ENCODE data around the gene NUDT14.

Gene NUDT14

DNA sequence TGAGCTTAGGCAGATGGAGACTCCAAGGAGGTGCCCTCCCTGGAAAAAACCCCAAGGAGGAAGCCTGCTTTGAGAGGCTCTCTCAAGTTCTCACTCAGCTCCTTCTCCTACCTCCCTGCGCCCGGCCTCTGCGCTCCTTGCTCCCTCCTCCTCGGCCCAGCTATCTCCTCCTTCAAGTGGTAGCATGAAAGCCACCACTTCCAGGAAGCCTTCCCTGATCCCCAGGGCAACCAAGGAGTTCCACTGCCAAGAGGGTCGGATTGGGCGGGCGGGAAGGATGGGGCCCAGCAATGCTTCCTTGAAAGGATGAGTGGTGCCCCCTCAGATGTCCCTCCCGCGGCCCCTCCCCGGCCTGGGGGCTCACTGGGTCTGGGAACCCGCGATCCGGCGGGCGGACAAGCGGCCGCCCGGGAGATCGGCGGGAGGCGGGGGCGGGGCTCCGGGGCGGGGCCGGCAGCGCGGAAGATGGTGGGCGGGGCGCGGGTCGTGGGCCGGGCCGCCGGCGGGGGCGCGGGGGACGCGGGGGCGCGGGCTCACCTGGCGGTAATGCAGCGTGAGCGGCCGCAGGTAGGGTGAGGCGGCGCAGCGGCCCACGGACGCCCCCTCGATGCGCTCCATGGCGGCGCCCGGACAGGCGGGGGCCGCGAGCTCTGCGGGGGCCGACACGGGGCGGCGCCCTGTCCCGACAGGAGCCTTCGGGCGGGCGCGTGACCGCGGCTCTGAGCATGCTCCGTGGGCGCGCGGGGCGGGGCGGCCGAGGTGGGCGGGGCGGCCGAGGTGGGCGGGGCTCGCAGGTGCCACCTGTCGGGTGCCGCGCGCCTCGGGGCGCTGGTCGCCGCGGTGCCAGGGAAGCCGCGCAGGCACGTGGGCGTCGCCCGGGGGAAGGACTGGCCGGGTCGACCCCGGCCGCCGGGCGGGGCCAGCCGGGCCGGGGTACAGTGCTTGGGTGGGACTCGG is at the start of gene NUDT14:
NUDT14 (minus strand) TSS at position 721 of the 957 bp plus-strand sequence; CDS start at position 618, 103 bp downstream.
- DNase-seq, result peak; percentile 40

- DNase-seq, result no peak
Observed at GRCh38 chr14:105229099-105229655, 48.1 kb upstream of the NUDT14 start.

- no peak for DNase-seq
Observed at GRCh38 chr14:105228562-105228961, 47.5 kb upstream of the NUDT14 start.

DNA sequence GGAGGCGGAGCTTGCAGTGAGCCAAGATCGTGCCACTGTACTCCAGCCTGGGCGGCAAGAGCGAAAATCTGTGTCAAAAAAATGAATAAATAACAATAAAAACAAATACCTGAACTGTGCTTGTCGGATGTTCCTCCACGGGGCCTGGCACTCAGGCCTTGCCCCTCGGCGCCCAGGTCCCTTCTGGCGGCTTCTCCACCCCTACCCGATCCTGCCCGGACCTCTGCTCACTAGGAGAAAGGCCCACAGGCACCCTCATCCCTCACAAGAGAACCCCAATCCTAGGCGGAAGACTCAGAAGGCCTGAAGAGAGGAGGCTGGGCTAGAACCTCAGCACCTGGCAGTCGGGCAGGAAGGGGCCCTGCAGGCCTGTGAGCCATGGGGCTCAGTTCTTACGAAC is 46.2 kb upstream of the NUDT14 start:
- DNase-seq, result no peak

DNA sequence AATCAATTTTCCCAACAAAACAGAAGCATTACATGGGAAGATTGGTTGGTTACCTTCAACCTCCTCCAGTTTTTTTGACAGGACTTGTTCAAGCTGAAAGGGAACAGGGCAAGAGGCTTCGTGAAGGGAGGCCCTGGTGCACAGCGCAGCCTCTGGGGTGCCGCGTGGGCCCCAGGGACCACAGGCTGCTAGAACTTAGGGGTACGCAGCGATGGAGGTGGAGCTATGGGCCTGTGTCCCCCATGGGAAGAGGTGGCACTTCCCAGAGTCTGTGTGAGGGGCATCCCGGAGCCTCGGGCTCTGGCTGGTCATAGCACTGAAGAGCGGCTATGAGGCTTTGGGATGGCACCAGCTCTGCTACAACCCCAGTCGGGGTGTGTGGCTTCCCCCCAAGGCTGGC is 45.1 kb upstream of the NUDT14 start:
- DNase-seq, result no peak

DNA sequence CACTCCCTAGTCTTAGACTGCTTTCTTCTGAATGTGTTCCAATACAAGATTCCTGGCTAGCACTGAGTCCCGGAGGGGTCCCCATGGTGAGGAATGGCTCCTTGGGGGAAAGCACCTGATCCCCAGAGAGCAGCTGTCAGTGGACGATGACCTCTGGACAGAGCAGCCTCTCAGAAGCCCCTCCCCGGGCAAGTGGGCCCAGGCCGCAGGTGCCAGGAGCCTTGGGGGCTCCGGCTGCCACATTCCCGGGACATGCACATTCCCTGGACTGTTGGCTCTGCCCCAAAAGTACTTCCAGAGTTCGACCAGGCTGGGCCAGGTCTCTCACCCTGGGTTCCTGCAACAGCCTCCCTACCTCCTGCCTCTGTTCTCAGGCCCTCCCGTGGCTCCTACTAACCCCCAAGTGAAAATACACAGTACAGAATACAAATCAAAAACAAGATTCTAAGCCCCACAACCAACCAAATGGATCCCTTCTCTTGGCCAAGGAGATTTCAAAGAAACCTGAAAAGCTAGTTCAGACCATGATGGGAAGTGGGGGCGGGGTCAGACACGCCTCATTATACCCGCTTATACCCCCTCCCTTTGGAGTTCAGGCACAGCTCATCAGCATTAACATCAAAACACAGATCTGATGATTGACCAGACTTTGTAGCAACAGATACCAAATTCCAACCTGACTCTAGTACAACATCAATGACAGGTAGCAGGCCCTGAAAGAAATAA is 43.9 kb upstream of the NUDT14 start:
- no peak for DNase-seq

DNA sequence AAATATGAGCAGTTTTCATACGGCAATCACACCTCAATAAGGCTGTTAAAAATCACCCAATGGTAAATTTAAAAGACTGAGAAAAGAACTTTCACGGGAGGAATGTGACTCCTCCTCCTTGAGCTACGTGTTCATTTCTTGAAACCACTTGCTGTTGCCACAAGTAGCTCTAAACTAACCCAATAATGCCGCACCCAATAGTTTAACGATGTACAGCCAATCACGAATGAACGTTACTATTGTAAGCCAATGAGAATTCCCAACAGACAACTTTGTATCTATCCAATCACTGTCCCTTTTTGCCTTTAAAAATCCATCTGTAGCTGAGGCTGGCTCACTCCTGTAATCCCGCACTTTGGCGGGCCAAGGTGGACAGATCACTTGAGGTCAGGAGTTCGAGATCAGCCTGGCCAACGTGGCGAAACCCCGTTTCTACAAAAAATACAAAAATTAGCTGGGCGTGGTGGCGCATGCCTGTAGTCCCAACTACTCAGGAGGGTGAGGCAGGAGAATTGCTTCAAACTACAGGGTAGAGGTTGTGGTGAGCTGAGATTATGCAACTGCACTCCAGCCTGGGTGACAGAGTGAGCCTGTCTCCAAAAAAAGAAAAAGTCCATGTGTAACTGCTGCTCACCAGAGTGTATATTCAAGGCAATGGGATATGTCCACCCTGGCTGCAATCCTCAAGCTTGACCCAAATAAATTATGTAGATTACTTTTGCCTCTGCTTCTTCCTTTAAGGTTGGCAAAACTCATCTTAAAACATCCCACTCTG is 42.8 kb upstream of the NUDT14 start:
- no peak for DNase-seq

GRCh38 chr14:105223260-105223659 is 42.1 kb upstream of the NUDT14 start:
- DNase-seq, result no peak

DNA sequence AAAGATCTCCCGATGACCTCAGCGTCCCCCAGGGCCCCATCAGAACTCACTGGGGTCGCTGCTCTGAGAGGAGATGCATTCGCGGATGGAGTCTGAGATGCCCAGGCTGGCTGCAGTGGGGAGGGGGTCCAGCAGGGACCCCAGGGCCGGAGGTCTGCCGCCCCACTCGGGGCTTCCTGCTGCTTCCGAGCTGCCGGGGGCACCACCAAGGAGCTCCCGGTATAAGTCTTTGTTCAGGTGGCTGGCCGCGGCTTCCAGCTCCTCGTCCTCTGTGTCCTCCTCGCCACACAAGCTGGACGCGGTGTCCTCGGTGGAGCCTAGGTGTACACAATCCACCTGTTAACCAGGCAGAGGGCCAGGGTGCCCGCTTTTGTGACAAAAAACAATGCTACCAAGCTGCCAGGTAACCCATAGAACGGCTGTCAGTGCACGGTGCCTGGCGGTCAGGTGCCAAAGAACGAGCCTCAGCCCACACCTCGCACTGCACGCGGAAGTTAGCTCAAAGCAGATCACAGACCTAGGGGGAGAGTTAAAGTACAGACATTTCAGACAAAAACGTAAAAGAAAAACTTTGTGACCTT is 40.6 kb upstream of the NUDT14 start:
- DNase-seq, result no peak

- DNase-seq, result no peak
Observed at GRCh38 chr14:105220699-105221597, 39.8 kb upstream of the NUDT14 start.

- DNase-seq, result no peak
Observed at GRCh38 chr14:105219753-105220152, 38.6 kb upstream of the NUDT14 start.

DNA sequence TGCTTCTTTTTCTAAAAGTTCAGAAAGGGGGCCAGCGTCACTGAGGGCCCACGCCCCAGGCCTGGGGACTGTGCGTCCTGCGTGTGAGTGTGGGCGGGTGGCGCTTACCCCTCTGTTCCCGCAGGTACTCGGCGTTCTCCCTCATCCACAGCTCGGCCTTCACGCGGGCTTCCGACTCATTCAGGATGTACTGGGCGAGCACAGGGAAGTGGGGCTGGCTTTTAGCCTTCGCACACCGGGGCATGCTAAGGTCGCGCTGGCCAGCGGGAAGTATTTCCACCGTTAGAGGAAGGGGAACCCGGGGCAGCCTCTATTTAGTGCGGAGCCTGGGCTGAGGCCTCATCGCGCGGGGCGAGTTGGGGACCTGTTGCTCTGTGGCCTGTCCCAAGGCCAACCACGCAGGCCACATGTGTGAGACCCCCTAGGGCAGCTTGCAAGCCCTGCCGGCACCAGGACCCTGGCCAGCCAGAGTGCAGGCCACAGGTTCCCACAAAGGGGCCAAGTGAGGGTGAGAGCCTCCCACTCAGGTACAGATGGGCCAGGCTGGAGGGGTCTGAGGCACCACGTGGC is 38.0 kb upstream of the NUDT14 start:
- DNase-seq, result no peak

DNA sequence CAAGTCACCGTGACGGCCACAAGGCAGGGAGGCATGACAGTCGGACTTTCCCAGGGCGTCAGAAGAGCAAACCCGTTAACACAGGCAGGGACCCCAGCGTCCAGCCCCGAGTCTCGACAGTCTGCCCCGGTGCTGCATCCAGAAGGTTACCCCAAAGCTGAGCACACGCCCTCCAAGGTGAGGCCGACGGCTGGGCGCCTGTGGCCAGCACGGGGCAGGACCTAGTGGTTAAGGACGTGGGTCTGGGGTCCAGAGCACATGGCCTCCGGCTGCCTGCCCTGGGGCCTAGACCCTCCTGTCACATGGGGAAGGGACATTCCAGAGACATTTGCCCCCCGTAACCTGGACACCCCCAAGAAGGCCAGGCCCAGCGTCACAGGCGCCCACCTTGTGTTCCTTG is 37.5 kb upstream of the NUDT14 start:
- no peak for DNase-seq

DNA sequence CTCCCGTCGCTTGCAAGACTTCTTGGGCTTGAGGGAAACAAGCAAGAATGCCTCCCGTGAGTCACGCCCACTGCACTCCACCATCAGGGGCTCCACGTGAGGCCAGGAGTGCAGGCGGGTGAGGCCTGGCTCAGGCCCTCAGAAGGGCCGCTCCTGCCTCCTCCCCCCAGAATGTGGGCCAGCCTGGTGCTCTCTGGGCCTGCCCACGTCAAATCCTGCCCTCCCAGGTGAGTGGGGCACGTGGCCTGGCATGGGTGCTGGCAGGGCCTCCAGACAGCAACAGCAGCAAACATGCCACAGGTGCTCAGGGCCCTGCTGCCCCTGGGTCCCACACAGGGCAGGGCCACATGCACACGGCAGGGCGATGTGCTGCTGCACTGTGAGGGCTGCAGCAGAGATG is 36.7 kb upstream of the NUDT14 start:
- DNase-seq, result no peak

DNA sequence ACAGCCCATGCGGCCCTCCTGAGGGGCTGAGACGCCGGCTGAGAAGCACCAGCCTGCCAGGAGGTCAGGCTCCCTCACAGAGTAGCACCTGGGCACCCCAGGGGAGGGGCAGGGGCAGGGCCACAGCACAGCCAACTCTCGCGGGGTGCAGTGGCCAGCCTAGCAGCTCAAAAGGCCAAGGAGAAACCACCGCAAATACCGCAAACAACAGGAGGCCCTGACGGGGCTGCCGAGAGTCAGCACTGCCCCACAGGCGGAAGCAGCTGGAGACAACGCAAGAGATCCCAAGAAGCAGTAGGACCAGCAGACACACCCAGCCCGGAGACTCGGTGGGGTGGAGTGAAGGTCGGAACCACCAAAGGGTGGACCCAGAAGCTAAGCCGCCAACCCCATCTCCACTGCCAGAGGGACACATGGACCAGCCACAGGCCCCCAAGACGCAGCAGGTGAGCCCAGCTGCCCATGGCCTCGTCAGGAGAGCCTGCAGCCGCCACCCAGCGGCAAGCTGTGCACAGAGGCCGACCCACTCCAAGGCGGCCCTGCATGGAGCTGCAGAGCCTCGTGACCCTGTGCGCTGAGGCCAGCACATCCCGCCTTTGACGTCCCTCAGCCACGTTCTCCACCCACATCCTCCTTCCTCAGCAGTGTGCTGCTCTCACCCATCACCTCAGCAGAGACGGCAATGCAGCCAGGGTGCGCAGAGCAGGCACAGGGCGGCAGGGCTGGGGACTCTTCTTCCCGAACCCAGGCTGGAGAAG is 35.6 kb upstream of the NUDT14 start:
- no peak for DNase-seq

DNA sequence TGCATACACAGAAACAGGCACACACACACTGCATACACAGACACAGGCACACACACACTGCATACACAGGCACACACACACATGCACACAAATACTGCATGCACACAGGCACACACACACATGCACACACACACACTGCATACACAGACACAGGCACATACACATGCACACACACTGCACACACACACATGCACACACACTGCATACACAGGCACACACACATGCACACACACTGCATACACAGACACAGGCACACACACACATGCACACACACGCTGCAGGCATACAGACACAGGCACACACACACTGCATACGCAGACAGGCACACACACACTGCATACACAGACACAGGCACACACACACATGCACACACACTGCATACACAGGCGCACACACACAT is 34.5 kb upstream of the NUDT14 start:
- no peak for DNase-seq

- no peak for DNase-seq
Observed at GRCh38 chr14:105214324-105214915, 33.3 kb upstream of the NUDT14 start.

GRCh38 chr14:105213361-105213760 is 32.2 kb upstream of the NUDT14 start:
- DNase-seq, result no peak

DNA sequence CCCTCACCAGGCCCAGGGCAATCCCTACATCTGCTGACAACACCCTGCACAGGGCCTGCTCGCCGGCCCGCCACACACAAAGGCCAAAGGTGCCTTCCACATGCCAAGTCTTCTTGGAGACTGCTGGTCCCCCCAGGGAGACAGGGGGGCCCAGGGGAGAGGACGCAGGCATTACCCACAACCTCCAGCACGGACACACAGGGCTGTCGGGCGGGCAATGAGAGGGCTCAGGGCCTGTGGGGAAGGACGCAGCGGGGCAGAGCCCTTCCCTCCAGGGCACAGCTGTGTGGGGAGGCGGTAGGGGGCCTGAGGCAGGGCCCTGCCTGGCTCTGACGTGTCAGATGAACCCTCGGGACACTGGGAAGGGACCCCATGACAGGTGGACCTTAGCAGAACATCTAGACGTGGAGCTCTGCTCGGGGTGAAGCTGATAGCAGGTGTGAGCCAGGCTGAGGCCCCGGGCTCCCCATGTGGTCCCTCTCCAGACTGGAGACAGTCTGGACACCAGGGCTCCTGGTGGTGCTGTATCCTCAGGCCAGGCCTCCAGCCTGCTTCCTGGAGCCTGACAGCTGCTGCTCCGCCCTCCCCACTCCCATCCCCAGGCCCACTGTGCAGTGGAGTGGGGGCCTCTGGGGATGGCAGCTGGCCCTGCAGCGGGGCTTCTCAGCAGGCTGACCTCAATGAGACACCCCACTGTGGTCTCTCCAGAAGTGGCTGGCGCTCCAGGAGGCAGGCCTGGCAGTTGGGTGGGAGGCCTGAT is 31.6 kb upstream of the NUDT14 start:
- no peak for DNase-seq

Data from fibroblast of skin of right biceps (primary cell).